Testis (tissue), 3 donors: ENCODE results near the gene SPATA3. TPM values are rescaled to one million over a fixed set of nuclear protein-coding genes. Genes with fewer than 3 reads are reported as not detected.
A peak's percentile ranks its signal among the peaks of the same experiment; 100 is the strongest.

Experiments
- DNase-seq: peaks from one replicate; pipeline ENCODE4 v3.0.0-alpha.2; 2019
- H3K27ac ChIP-seq, 2 donors: fragments of 200-600 bp; sonication (generic); one replicate each; pipeline ENCODE4 v1.5.1; 2019
- H3K27me3 ChIP-seq: fragments of 200-600 bp; sonication (generic); one replicate; pipeline ENCODE4 v1.5.1; 2019
- H3K36me3 ChIP-seq: fragments of 200-600 bp; sonication (generic); one replicate; pipeline ENCODE4 v1.5.1; 2017; ENCODE audit warnings: low read depth; ENCODE audit errors: missing control alignments
- H3K4me1 ChIP-seq: fragments of 200-600 bp; sonication (generic); one replicate; pipeline ENCODE4 v1.5.1; 2019
- H3K4me3 ChIP-seq, 2 donors: fragments of 200-600 bp; sonication (generic); one replicate each; pipeline ENCODE4 v1.5.1; 2017 to 2019
- H3K9me3 ChIP-seq: fragments of 200-600 bp; sonication (generic); one replicate; pipeline ENCODE4 v1.5.1; 2017
- CTCF ChIP-seq, 3 experiments: fragments of 450-650 bp in 2 of 3; fragments of 200-600 bp in 1 of 3; sonication (generic) in 1 of 3; IDR thresholded peaks; one replicate each; pipeline ENCODE4 v1.5.1; 2016 to 2019; ENCODE audit warnings: antibody characterized with exemption in 3 of 3, mild to moderate bottlenecking in 2 of 3, moderate library complexity in 1 of 3
- POLR2A ChIP-seq: fragments of 450-650 bp; IDR thresholded peaks from one replicate; pipeline ENCODE4 v1.6.1; 2017; ENCODE audit warnings: antibody characterized with exemption, mild to moderate bottlenecking, moderate library complexity
- WGBS, 2 donors: methylation state at CpG; one replicate each; pipeline ENCODE4 v1.1.5; 2018; 5-methylcytosine and 5-hydroxymethylcytosine counted together
- intact Hi-C: fragments of 100-400 bp; cut with DNase I; formaldehyde crosslinking; loops from one replicate; pipeline ENCODE4 v1.15.1; 2023; ENCODE audit warnings: low total_unique reads
- polyA plus RNA-seq: library from polyadenylated mRNA; stranded (reverse); fragments of 350-450 nt; fragmentation: Illumina TruSeq; extraction: RNeasy Lipid Tissue Mini Kit (QIAGEN cat#74804); gene quantifications from one replicate; pipeline ENCODE4 v1.2.3, GENCODE V29; 2014; ENCODE audit warnings: low read depth, low replicate concordance; ENCODE audit not compliant: insufficient read depth
- total RNA-seq, 2 donors: library from RNA; depleted of rRNA; stranded (reverse); fragments of >200 nt; gene quantifications; one replicate each; pipeline ENCODE4 v1.2.3, GENCODE V29; 2016

SPATA3 gene
- total and polyA plus RNA-seq, 3 donors from 2014 or later, result 18.6 to 211 (median 127) TPM

DNA sequence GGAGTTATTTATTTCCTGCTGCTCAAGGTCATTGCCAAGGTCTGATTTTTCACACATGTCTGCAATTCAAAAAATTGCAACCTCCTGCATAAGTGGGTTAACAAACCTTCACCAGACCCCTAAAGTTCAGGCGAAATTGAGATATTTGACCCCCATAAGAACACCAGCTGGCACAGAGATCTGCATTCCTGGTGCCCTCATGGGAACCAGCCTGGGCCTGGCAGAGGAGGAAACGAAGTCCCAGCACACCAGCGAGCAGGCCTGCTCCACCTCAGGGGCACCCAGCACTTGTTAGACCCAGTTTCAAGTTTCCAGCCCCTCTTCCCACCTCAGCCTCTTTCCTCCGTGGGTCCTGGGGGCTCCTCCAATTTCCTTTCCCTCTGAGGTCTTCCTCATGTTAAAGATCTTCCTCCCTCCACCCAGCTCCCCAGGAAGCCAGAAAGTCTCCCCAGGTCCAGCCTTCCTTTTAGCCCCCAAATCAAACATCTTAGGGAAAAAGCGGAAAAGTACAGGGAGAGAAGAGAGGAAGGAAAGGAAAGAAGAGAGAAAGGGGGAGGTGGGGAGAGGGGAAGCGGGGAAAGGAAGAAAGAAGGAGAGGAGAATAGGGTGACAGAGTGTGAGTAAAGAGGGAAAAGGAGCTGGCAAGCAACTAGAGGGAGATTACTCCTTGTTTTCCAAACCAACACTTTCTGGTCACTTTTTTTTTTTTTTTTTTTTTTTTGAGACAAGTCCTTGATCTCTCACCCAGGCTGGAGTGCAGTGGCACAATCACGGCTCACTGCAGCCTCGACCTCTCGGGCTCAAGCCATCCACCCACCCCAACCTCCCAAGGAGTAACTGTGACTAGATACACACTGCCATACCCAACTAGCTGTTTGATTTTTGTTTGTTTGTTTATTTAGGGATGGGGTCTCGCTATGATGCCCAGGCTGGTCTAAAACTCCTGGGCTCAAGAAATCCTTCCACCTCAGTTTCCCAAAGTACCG lies 37.5 kb downstream of the SPATA3 start:
- no peak for DNase-seq
- TF ChIP-seq POLR2A (no peak), CTCF (IDR thresholded peaks at IDR 0.05) (no peak)
- no peaks in the 10 kb centered on the region for H3K27me3 ChIP-seq
- H3K36me3 ChIP-seq, result no peaks in the 10 kb centered on the region
- intact Hi-C loops, result no loop called here
- H3K27ac ChIP-seq, result no peak overlapping the region
- WGBS, 2 donors, result 56 to 61% methylated on average over 11 of the region's 11 CpGs
- H3K9me3 ChIP-seq, result no peaks in the 10 kb centered on the region
- H3K4me1 ChIP-seq, result peaks cover under 1% of the 10 kb centered on the region
- no peak overlapping the region for H3K4me3 ChIP-seq

DNA sequence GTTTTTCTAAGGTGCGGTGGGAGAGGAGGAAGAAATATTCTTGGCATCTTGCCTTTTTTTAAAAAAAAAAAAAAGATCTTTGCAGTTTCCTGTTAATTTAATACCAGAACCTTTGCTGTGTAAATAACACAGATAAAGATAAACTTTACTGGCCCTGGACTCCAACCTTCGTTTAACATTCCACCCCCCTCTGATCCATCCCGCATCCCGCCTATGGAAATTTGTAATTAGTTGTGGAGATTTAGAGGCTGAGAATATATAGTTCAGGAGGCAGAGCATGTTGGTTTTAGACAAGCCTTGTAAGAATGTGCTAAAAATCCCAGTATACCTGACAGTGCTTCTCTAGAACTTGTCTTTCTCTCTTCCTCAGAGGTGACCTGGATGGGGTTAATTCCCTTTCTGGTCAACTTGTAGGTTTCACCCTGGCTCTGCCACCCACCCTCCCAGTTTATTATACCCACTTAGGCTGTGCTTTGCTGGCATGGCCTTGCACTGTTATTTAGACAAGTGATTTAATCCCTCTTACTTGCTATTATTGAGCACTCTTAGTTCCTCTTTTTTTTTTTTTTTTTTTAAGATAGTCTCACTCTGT lies 38.5 kb downstream of the SPATA3 start:
- no peak for TF ChIP-seq POLR2A
- TF ChIP-seq CTCF (IDR thresholded peaks at IDR 0.05), result no peak
- intact Hi-C loops, result no loop called here
- no peak overlapping the region for H3K27ac ChIP-seq
- 36 to 53% methylated on average over 4 of the region's 4 CpGs for WGBS, 2 donors
- peaks cover 4% of the 10 kb centered on the region for H3K4me1 ChIP-seq
- no peaks in the 10 kb centered on the region for H3K9me3 ChIP-seq
- no peaks in the 10 kb centered on the region for H3K27me3 ChIP-seq
- no peak for DNase-seq
- no peaks in the 10 kb centered on the region for H3K36me3 ChIP-seq
- H3K4me3 ChIP-seq, result no peak overlapping the region

- Histone ChIP-seq H3K36me3 (no peaks in the 10 kb centered on the region), H3K4me3 (no peak overlapping the region), H3K27me3 (no peaks in the 10 kb centered on the region), H3K27ac (no peak overlapping the region), H3K9me3 (no peaks in the 10 kb centered on the region), H3K4me1 (peaks cover 4% of the 10 kb centered on the region)
- 48 to 51% methylated on average over 4 of the region's 4 CpGs for WGBS, 2 donors
- no peak for TF ChIP-seq CTCF (IDR thresholded peaks at IDR 0.05)
- DNase-seq, result no peak
- intact Hi-C loops, result no loop called here
Measured at GRCh38 chr2:231036131-231036530, 40.2 kb downstream of the SPATA3 start.

- Histone ChIP-seq H3K36me3 (no peaks in the 10 kb centered on the region), H3K4me1 (peaks cover 4% of the 10 kb centered on the region), H3K9me3 (no peaks in the 10 kb centered on the region), H3K27ac (no peak overlapping the region), H3K27me3 (no peaks in the 10 kb centered on the region), H3K4me3 (peak overlapping the region; percentile 15 to 40)
- 31 to 35% methylated on average over 11 to 12 of the region's 12 CpGs for WGBS, 2 donors
- intact Hi-C loops, result no loop called here
- DNase-seq, result no peak
- no peak for TF ChIP-seq CTCF (IDR thresholded peaks at IDR 0.05)
- no peak for TF ChIP-seq POLR2A
Measured at GRCh38 chr2:231036578-231037106, 40.7 kb downstream of the SPATA3 start.
